OCI-LY1 (cell line): Measurements from ENCODE around the gene TBXT.

Experiments used
- H2AFZ ChIP-seq: fragments of 200-600 bp; sonication (generic), shearing (Covaris generic); 2 replicates; pipeline ENCODE4 v1.6.0; 2014; ENCODE audit warnings: antibody characterized with exemption, mild to moderate bottlenecking, low read length
- H3F3A ChIP-seq: fragments of 200-600 bp; sonication (generic), shearing (Covaris generic); 2 replicates; pipeline ENCODE4 v1.6.0; 2014; ENCODE audit warnings: mild to moderate bottlenecking, antibody characterized with exemption, low read length, moderate library complexity; ENCODE audit not compliant: insufficient read depth
- H3K27ac ChIP-seq: fragments of 200-600 bp; sonication (generic); 2 replicates; pipeline ENCODE4 v1.5.1; 2014; ENCODE audit warnings: low read length, mixed run types, mild to moderate bottlenecking, low read depth; ENCODE audit not compliant: poor library complexity, severe bottlenecking
- H3K27me3 ChIP-seq: fragments of 200-600 bp; sonication (generic); 2 replicates; pipeline ENCODE4 v1.6.0; 2014; ENCODE audit warnings: antibody characterized with exemption, mild to moderate bottlenecking, low read length, moderate library complexity; ENCODE audit not compliant: insufficient read depth
- H3K36me3 ChIP-seq: fragments of 200-600 bp; sonication (generic); 2 replicates; pipeline ENCODE4 v1.6.1; 2014; ENCODE audit warnings: mild to moderate bottlenecking, antibody characterized with exemption, low read length, moderate library complexity, mixed read lengths; ENCODE audit not compliant: insufficient read depth
- H3K4me1 ChIP-seq: fragments of 200-600 bp; sonication (generic); 2 replicates; pipeline ENCODE4 v1.5.1; 2014; ENCODE audit warnings: mild to moderate bottlenecking, low read length, moderate library complexity; ENCODE audit not compliant: insufficient read depth, severe bottlenecking
- H3K4me2 ChIP-seq: fragments of 200-600 bp; sonication (generic), shearing (Covaris generic); 2 replicates; pipeline ENCODE4 v1.6.1; 2014; ENCODE audit warnings: low read length
- H3K4me3 ChIP-seq: fragments of 200-600 bp; sonication (generic); 2 replicates; pipeline ENCODE4 v1.5.1; 2014; ENCODE audit warnings: low read length, low read depth, mild to moderate bottlenecking, mixed read lengths; ENCODE audit not compliant: poor library complexity, severe bottlenecking
- H3K79me2 ChIP-seq: fragments of 200-600 bp; shearing (Covaris generic); 2 replicates; pipeline ENCODE4 v1.6.1; 2016; ENCODE audit warnings: mixed run types, low read length, mixed read lengths; ENCODE audit not compliant: insufficient read depth
- H3K9ac ChIP-seq: fragments of 200-600 bp; sonication (generic), shearing (Covaris generic); 2 replicates; pipeline ENCODE4 v1.6.1; 2014; ENCODE audit warnings: mild to moderate bottlenecking, low read length, mixed read lengths
- H3K9me2 ChIP-seq: fragments of 200-600 bp; sonication (generic), shearing (Covaris generic); 2 replicates; pipeline ENCODE4 v1.6.1; 2014; ENCODE audit warnings: low read depth, mild to moderate bottlenecking, low read length, mixed read lengths
- H3K9me3 ChIP-seq: fragments of 200-600 bp; shearing (Covaris generic); 2 replicates; pipeline ENCODE4 v1.6.1; 2014; ENCODE audit warnings: low read length, mixed read lengths
- H4K20me1 ChIP-seq: fragments of 200-600 bp; sonication (generic), shearing (Covaris generic); 2 replicates; pipeline ENCODE4 v1.6.0; 2016; ENCODE audit warnings: mild to moderate bottlenecking, low read length; ENCODE audit not compliant: insufficient read depth
- EZH2 ChIP-seq: fragments of 200-600 bp; sonication (generic), shearing (Covaris generic); IDR thresholded peaks from 2 replicates; pipeline ENCODE4 v1.8.0; 2017; ENCODE audit warnings: borderline replicate concordance, mixed run types, mild to moderate bottlenecking, antibody characterized with exemption, low read length, moderate library complexity, mixed read lengths
- TF ChIP-seq, protein P1 (sequence below): fragments of 200-600 bp; sonication (generic), shearing (Covaris generic); IDR thresholded peaks from 2 replicates; pipeline ENCODE4 v1.5.1; 2017; ENCODE audit warnings: mild to moderate bottlenecking, antibody characterized with exemption, low read length, moderate library complexity, mixed read lengths

Gene TBXT

DNA sequence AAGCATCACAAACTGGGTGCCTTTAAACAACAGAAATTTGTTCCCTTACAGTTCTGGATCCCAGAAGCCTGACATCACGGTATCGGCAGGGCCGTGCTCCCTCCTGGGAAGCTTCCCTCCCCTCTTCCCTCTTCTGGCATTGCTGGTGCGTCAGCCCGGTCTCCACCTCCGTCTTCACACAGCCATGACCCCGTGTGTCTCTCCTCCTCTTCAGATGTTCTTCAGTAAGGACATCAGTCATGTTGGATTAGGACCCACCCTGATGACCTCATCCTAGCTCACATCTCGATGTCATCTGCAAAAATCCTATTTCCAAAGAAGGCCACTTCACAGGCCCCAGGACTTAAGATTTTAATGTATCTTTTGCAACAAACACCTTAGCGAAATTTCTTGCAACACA is 38.4 kb upstream of the TBXT start:
- no peaks in the 10 kb centered on the region for H3K79me2 ChIP-seq
- no peaks in the 10 kb centered on the region for H4K20me1 ChIP-seq
- no peak overlapping the region for H3K4me2 ChIP-seq
- no peaks in the 10 kb centered on the region for H3K9me2 ChIP-seq
- H3F3A ChIP-seq: no peaks in the 10 kb centered on the region
- no peaks in the 10 kb centered on the region for H3K4me1 ChIP-seq
- H3K4me3 ChIP-seq: no peak overlapping the region
- no peak overlapping the region for H3K27ac ChIP-seq
- no peaks in the 10 kb centered on the region for H3K36me3 ChIP-seq
- no peak overlapping the region for H3K9ac ChIP-seq
- H3K27me3 ChIP-seq: no peaks in the 10 kb centered on the region
- H3K9me3 ChIP-seq: no peaks in the 10 kb centered on the region
- TF ChIP-seq, protein P1, sequence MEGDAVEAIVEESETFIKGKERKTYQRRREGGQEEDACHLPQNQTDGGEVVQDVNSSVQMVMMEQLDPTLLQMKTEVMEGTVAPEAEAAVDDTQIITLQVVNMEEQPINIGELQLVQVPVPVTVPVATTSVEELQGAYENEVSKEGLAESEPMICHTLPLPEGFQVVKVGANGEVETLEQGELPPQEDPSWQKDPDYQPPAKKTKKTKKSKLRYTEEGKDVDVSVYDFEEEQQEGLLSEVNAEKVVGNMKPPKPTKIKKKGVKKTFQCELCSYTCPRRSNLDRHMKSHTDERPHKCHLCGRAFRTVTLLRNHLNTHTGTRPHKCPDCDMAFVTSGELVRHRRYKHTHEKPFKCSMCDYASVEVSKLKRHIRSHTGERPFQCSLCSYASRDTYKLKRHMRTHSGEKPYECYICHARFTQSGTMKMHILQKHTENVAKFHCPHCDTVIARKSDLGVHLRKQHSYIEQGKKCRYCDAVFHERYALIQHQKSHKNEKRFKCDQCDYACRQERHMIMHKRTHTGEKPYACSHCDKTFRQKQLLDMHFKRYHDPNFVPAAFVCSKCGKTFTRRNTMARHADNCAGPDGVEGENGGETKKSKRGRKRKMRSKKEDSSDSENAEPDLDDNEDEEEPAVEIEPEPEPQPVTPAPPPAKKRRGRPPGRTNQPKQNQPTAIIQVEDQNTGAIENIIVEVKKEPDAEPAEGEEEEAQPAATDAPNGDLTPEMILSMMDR: no peak
- TF ChIP-seq EZH2: no peak
- H2AFZ ChIP-seq: no peak overlapping the region

DNA sequence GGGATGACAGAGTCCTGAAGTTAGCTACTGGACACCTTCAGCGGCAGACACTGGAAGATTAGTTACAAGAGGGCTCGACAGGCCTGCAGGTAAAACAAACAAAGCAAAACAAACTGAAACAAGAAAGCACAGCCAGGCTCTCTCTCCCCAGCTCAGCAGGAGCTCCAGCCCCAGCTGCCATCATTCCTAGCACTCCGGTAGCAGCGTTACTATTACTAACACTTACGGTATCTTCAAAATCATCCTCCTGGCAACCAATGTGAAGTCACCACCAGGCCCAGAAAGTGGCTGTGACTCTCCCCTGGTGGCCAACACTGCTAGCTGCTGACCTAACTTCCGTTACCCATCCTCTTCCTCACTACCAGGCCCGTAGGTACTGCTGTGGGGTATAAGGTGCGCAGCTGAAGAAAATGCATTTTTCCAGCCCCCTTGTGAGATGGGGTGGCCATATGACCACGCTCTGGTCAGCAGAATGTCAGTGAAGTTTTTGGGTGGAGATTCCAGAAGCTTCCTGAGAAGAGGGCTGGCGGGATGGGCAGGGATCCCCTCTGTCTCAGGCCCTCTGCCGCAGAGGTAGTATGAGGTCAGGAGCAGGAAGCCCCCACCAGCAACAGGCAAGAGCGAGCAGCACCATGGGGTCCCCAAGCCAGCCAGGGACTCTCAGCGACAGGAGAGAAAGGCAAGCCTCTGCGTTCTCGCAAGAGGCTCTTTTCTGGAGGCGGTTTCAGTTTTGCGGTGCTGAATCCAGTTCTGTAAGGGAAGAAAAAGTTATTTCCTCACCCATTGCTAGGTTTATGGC is 37.4 kb upstream of the TBXT start:
- Histone ChIP-seq H3F3A (no peaks in the 10 kb centered on the region), H3K27ac (no peak overlapping the region), H3K9me3 (no peaks in the 10 kb centered on the region), H3K4me1 (no peaks in the 10 kb centered on the region), H3K79me2 (no peaks in the 10 kb centered on the region), H4K20me1 (no peaks in the 10 kb centered on the region), H3K36me3 (no peaks in the 10 kb centered on the region), H3K4me3 (no peak overlapping the region), H3K4me2 (no peak overlapping the region), H3K27me3 (no peaks in the 10 kb centered on the region), H3K9ac (no peak overlapping the region), H2AFZ (no peak overlapping the region), H3K9me2 (no peaks in the 10 kb centered on the region)
- TF ChIP-seq, protein P1: no peak
- no peak for TF ChIP-seq EZH2

DNA sequence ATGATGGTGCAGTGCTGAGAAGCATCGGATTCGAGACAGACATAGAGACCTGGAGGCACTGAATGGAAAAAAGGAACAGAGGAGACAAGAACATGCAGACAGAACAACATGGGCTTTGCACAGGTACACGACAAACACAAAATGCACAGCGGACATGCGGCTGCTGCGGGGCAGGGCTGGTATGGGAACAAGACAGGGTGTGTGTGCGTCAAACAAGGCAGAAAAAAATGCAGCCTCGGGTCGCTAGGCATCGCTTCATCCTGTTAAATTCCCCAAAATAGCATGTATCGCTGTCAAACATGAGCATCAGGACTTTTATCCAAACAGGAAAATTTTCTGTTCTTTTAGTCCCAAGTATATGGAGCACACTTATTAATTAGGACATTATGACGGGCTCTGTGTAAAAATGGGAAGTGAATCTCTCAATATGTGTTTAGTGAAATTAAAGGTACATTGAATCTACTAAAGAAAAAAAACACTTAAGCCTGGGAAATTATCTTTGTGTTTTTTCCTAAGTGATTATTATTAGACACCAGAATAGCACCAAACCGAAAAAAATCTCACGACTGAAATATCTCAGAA is 36.1 kb upstream of the TBXT start:
- H3K4me2 ChIP-seq: no peak overlapping the region
- H3K27ac ChIP-seq: no peak overlapping the region
- no peak overlapping the region for H3K9ac ChIP-seq
- no peak overlapping the region for H2AFZ ChIP-seq
- no peaks in the 10 kb centered on the region for H3K79me2 ChIP-seq
- H3K9me2 ChIP-seq: no peaks in the 10 kb centered on the region
- H3F3A ChIP-seq: no peaks in the 10 kb centered on the region
- no peaks in the 10 kb centered on the region for H3K36me3 ChIP-seq
- no peak overlapping the region for H3K4me3 ChIP-seq
- H3K9me3 ChIP-seq: no peaks in the 10 kb centered on the region
- no peaks in the 10 kb centered on the region for H3K27me3 ChIP-seq
- no peaks in the 10 kb centered on the region for H3K4me1 ChIP-seq
- no peaks in the 10 kb centered on the region for H4K20me1 ChIP-seq
- TF ChIP-seq, protein P1: no peak
